ENCODE results near the gene GRK6. TPM values are rescaled to one million over a fixed set of nuclear protein-coding genes. Genes with fewer than 3 reads are reported as not detected.

The GRK6 gene
- total RNA-seq, 1 experiment from 2014 or later = 75.2 TPM

DNA sequence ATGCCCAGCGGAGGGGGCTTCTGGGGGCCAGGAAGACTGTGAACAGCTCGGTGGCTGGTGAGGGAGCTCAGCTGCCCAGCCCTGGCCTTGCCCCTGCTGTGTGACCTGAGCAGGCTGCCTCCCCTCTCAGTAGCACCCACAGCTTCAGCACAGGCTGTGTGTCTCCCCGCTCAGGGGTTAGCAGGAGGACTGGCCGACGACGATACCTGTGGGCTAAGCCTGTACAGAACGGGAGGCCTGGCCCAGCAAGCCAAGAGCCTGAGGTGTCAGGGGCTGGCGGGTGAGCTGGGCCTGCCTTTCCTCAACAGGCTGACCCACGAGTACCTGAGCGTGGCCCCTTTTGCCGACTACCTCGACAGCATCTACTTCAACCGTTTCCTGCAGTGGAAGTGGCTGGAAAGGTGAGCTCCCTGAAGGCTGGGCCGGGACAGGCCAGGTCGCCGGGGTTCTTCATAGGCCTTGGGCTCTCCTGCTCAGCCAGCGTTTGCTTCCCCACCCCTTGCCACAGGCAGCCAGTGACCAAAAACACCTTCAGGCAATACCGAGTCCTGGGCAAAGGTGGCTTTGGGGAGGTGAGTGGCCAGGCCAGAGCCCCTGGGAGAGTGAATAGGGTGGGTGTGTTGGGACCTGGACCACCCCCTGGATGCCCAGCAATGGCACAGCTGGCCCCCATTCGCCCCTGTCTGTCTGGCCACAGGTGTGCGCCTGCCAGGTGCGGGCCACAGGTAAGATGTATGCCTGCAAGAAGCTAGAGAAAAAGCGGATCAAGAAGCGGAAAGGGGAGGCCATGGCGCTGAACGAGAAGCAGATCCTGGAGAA lies 6.6 kb downstream of the GRK6 start:
- Mint-ChIP-seq H3K27ac (no peak overlapping the region), H3K9me3 (no peaks in the 10 kb centered on the region), H3K4me1 (peaks cover 6 to 22% of the 10 kb centered on the region in 2 experiments), H3K36me3 (ENCODE audit: insufficient read depth in 1 of 3, low read depth in 3 of 3) (peaks cover 12 to 66% (median 56%) of the 10 kb centered on the region in 3 experiments; a peak in 6 of 7 replicates), H3K27me3 (ENCODE audit: low read depth) (peaks cover 1% of the 10 kb centered on the region; the same call in 1 of the 2 replicates), H3K4me3 (no peak overlapping the region)
- Histone ChIP-seq H4K20me1 (ENCODE audit: control insufficient read depth, insufficient read depth, insufficient read length) (peaks cover 2% of the 10 kb centered on the region), H4K5ac (ENCODE audit: insufficient read length, low read depth, low read length) (no peak overlapping the region), H3K4ac (ENCODE audit: low read depth, low read length) (no peak overlapping the region), H3K18ac (ENCODE audit: insufficient read length, low read depth, low read length) (no peak overlapping the region), H3K14ac (ENCODE audit: insufficient read depth, low read length) (no peak overlapping the region), H2AFZ (ENCODE audit: low read length) (no peak overlapping the region), H3K4me1 (ENCODE audit: insufficient read depth, low read length) (no peaks in the 10 kb centered on the region; the same call in 1 of the 2 replicates), H3K4me2 (ENCODE audit: insufficient read depth, insufficient read length, low read length) (no peak overlapping the region), H3T11ph (ENCODE audit: low read length) (no peak overlapping the region), H3K23ac (ENCODE audit: insufficient read length, low read depth, low read length) (no peak overlapping the region), H3K56ac (ENCODE audit: insufficient read length, low read depth, low read length) (no peak overlapping the region), H4K91ac (ENCODE audit: insufficient read length, low read depth, low read length) (no peak overlapping the region), H3K79me2 (ENCODE audit: insufficient read depth, low read length) (no peaks in the 10 kb centered on the region; the same call in 1 of the 2 replicates), H2BK20ac (ENCODE audit: low read depth, low read length, poor library complexity, severe bottlenecking) (no peak overlapping the region), H2BK12ac (ENCODE audit: insufficient read length, low read depth, low read length) (no peak overlapping the region), H2BK15ac (ENCODE audit: low read depth, low read length) (no peak overlapping the region), H3K9ac (ENCODE audit: extremely low read depth, insufficient read length, low read length) (no peak overlapping the region), H3K27me3 (ENCODE audit: insufficient read depth, low read length) (no peaks in the 10 kb centered on the region), H3K27ac (ENCODE audit: insufficient read length, low read depth, low read length) (no peak overlapping the region), H2BK5ac (ENCODE audit: insufficient read length, low read length) (no peak overlapping the region), H2AK5ac (ENCODE audit: insufficient read length, low read length) (no peak overlapping the region), H3K9me3 (ENCODE audit: control insufficient read depth, low read depth, low read length) (no peaks in the 10 kb centered on the region), H2BK120ac (ENCODE audit: low read depth, low read length, poor library complexity, severe bottlenecking) (no peak overlapping the region), H3K79me1 (ENCODE audit: insufficient read depth, low read depth, low read length, poor library complexity, severe bottlenecking) (no peaks in the 10 kb centered on the region), H4K8ac (replicated peaks; ENCODE audit: insufficient read length, low read depth, low read length) (no peak overlapping the region), H3K23me2 (ENCODE audit: insufficient read length, low read depth, low read length, poor library complexity, severe bottlenecking) (no peaks in the 10 kb centered on the region)
- no peak for DNase-seq
- no CpG with 5 or more reads among the region's 25 CpGs for whole genome bisulfite sequencing (ENCODE audit: extremely low coverage, insufficient read length, low lambda C conversion rate)
- TF ChIP-seq, protein P1, sequence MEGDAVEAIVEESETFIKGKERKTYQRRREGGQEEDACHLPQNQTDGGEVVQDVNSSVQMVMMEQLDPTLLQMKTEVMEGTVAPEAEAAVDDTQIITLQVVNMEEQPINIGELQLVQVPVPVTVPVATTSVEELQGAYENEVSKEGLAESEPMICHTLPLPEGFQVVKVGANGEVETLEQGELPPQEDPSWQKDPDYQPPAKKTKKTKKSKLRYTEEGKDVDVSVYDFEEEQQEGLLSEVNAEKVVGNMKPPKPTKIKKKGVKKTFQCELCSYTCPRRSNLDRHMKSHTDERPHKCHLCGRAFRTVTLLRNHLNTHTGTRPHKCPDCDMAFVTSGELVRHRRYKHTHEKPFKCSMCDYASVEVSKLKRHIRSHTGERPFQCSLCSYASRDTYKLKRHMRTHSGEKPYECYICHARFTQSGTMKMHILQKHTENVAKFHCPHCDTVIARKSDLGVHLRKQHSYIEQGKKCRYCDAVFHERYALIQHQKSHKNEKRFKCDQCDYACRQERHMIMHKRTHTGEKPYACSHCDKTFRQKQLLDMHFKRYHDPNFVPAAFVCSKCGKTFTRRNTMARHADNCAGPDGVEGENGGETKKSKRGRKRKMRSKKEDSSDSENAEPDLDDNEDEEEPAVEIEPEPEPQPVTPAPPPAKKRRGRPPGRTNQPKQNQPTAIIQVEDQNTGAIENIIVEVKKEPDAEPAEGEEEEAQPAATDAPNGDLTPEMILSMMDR (conservative IDR thresholded peaks at IDR 0.05) = no peak
